GM19240 (cell line): ENCODE measurements around the gene PLA2G4D.

Experiments used
- DNase-seq: peaks from one replicate; pipeline ENCODE4 v3.0.0; 2011; ENCODE audit warnings: low spot score; ENCODE audit not compliant: insufficient read length

Gene PLA2G4D

GRCh38 chr15:42056934-42057798, 37.2 kb downstream of the PLA2G4D start:
- DNase-seq: peak; percentile 51

GRCh38 chr15:42053914-42054313, 40.4 kb downstream of the PLA2G4D start:
- no peak for DNase-seq

- DNase-seq: no peak
Measured at GRCh38 chr15:42053010-42053409, 41.4 kb downstream of the PLA2G4D start.

- no peak for DNase-seq
Measured at GRCh38 chr15:42050484-42051255, 43.7 kb downstream of the PLA2G4D start.

- DNase-seq: no peak
Measured at GRCh38 chr15:42048821-42049200, 45.6 kb downstream of the PLA2G4D start.

GRCh38 chr15:42048080-42048820, 46.1 kb downstream of the PLA2G4D start:
- DNase-seq: no peak

- no peak for DNase-seq
Measured at GRCh38 chr15:42046597-42046996, 47.8 kb downstream of the PLA2G4D start.

- no peak for DNase-seq
Measured at GRCh38 chr15:42045211-42045615, 49.1 kb downstream of the PLA2G4D start.

GRCh38 chr15:42042602-42043400, 51.6 kb downstream of the PLA2G4D start:
- DNase-seq: no peak

GRCh38 chr15:42038401-42038800, 56.0 kb downstream of the PLA2G4D start:
- DNase-seq: no peak

- no peak for DNase-seq
Measured at GRCh38 chr15:42037656-42038055, 56.7 kb downstream of the PLA2G4D start.

GRCh38 chr15:42036966-42037365, 57.4 kb downstream of the PLA2G4D start:
- no peak for DNase-seq

- DNase-seq: no peak
Measured at GRCh38 chr15:42036112-42036905, 58.1 kb downstream of the PLA2G4D start.

GRCh38 chr15:42035435-42035761, 59.0 kb downstream of the PLA2G4D start:
- DNase-seq: no peak

GRCh38 chr15:42034628-42035434, 59.5 kb downstream of the PLA2G4D start:
- DNase-seq: no peak

GRCh38 chr15:42033214-42033873, 61.0 kb downstream of the PLA2G4D start:
- DNase-seq: no peak

GRCh38 chr15:42032376-42033213, 61.8 kb downstream of the PLA2G4D start:
- no peak for DNase-seq
